Thoracic aorta (tissue), 2 donors: Measurements from ENCODE around the gene SERBP1. TPM values are rescaled to one million over a fixed set of nuclear protein-coding genes. Genes with fewer than 3 reads are reported as not detected.
"Not testable (repeated sequence)": the region's sequence is repeated elsewhere in the genome, so short reads cannot be mapped to it uniquely, and the experiment has no call there.

ENCODE experiments used
- ATAC-seq: fragments of 150-250 bp; one replicate; pipeline ENCODE4 v1.8.0; 2017; ENCODE audit warnings: low read depth; ENCODE audit not compliant: insufficient number of reproducible peaks, low FRiP score
- DNase-seq: peaks from one replicate; pipeline ENCODE4 v3.0.0-alpha.2; 2020; ENCODE audit warnings: low spot score
- H3K27ac ChIP-seq, 2 donors: fragments of 200-600 bp; sonication (generic); 1 replicate in 1 of 2; 2 replicates in 1 of 2; pipeline ENCODE4 v1.5.1; 2016; ENCODE audit warnings: mild to moderate bottlenecking in 2 of 2, moderate library complexity in 2 of 2
- H3K27me3 ChIP-seq: fragments of 200-600 bp; sonication (generic); replicated peaks from 2 replicates; pipeline ENCODE4 v1.6.0; 2016; ENCODE audit warnings: mild to moderate bottlenecking; ENCODE audit not compliant: insufficient read depth
- H3K36me3 ChIP-seq: fragments of 200-600 bp; sonication (generic); one replicate; pipeline ENCODE4 v1.5.1; 2016
- H3K4me1 ChIP-seq, 2 donors: fragments of 200-600 bp; sonication (generic); 1 replicate in 1 of 2; 2 replicates in 1 of 2; pipeline versions ENCODE4 v1.5.1 to v1.6.0; 2016; ENCODE audit warnings: low read depth in 2 of 2, mild to moderate bottlenecking in 1 of 2; ENCODE audit not compliant: control insufficient read depth in 1 of 2
- H3K4me3 ChIP-seq: fragments of 200-600 bp; sonication (generic); 2 replicates; pipeline ENCODE4 v1.5.1; 2016; ENCODE audit warnings: mild to moderate bottlenecking
- H3K9me3 ChIP-seq: fragments of 200-600 bp; sonication (generic); 2 replicates; pipeline ENCODE4 v1.5.1; 2016
- CTCF ChIP-seq: fragments of 200-600 bp; sonication (generic); IDR thresholded peaks from one replicate; pipeline ENCODE4 v1.5.1; 2019; ENCODE audit warnings: antibody characterized with exemption
- total RNA-seq, 2 donors: library from RNA; depleted of rRNA; stranded (reverse); fragments of >200 nt; gene quantifications; one replicate each; pipeline versions ENCODE4 v1.1.0 to v1.2.3, GENCODE V29; 2016

Gene SERBP1
- total RNA-seq, 2 donors from 2014 or later: 143 to 274 TPM

- ATAC-seq (no peak), DNase-seq (no peak)
- Histone ChIP-seq H3K4me1 (peaks cover 0 to 5% of the 10 kb centered on the region in 2 donors), H3K27ac (no peak overlapping the region), H3K4me3 (no peak overlapping the region), H3K27me3 (no peaks in the 10 kb centered on the region), H3K36me3 (no peaks in the 10 kb centered on the region), H3K9me3 (no peaks in the 10 kb centered on the region)
- no peak for TF ChIP-seq CTCF
Observed at GRCh38 chr1:67451815-67452214, 21.6 kb upstream of the SERBP1 start.

GRCh38 chr1:67451356-67451755 lies 21.2 kb upstream of the SERBP1 start:
- no peak for ATAC-seq
- no peak for TF ChIP-seq CTCF
- Histone ChIP-seq H3K36me3 (no peaks in the 10 kb centered on the region), H3K4me3 (no peak overlapping the region), H3K9me3 (no peaks in the 10 kb centered on the region), H3K4me1 (peaks cover 0 to 5% of the 10 kb centered on the region in 2 donors), H3K27me3 (no peaks in the 10 kb centered on the region), H3K27ac (no peak overlapping the region)
- DNase-seq: no peak

GRCh38 chr1:67446893-67447292 lies 16.7 kb upstream of the SERBP1 start:
- H3K27me3 ChIP-seq: no peaks in the 10 kb centered on the region
- no peak overlapping the region for H3K4me3 ChIP-seq
- no peak for TF ChIP-seq CTCF
- H3K36me3 ChIP-seq: no peaks in the 10 kb centered on the region
- DNase-seq (no peak), ATAC-seq (no peak)
- peaks cover 0 to 9% of the 10 kb centered on the region in 2 donors for H3K4me1 ChIP-seq
- no peak overlapping the region for H3K27ac ChIP-seq
- H3K9me3 ChIP-seq: no peaks in the 10 kb centered on the region

GRCh38 chr1:67446014-67446413 lies 15.8 kb upstream of the SERBP1 start:
- ATAC-seq, DNase-seq, H3K27me3 ChIP-seq, H3K36me3 ChIP-seq, H3K9me3 ChIP-seq, H3K4me3 ChIP-seq, H3K27ac ChIP-seq: not testable (repeated sequence)
- H3K4me1 ChIP-seq: peaks cover 5 to 18% of the 10 kb centered on the region in 2 donors

GRCh38 chr1:67441739-67442281 lies 11.6 kb upstream of the SERBP1 start:
- no peak overlapping the region for H3K4me3 ChIP-seq
- no peak for ATAC-seq
- no peaks in the 10 kb centered on the region for H3K36me3 ChIP-seq
- no peak for DNase-seq
- no peaks in the 10 kb centered on the region for H3K9me3 ChIP-seq
- peaks cover 5 to 19% of the 10 kb centered on the region in 2 donors for H3K4me1 ChIP-seq
- H3K27me3 ChIP-seq: no peaks in the 10 kb centered on the region
- TF ChIP-seq CTCF: no peak
- peak overlapping the region; percentile 23 to 42 for H3K27ac ChIP-seq

GRCh38 chr1:67441183-67441582 lies 11.0 kb upstream of the SERBP1 start:
- peak; percentile 55 for DNase-seq
- peak overlapping the region; percentile 23 to 42 for H3K27ac ChIP-seq
- H3K36me3 ChIP-seq: no peaks in the 10 kb centered on the region
- TF ChIP-seq CTCF: no peak
- ATAC-seq: no peak
- peaks cover 5 to 19% of the 10 kb centered on the region in 2 donors for H3K4me1 ChIP-seq
- H3K27me3 ChIP-seq: no peaks in the 10 kb centered on the region
- no peak overlapping the region for H3K4me3 ChIP-seq
- no peaks in the 10 kb centered on the region for H3K9me3 ChIP-seq
